Nephron (organoid): Measurements from ENCODE around the gene PHGDH.

ENCODE experiments used
- H3K27ac Mint-ChIP-seq, 3 experiments: 2 replicates each; pipeline ENCODE4 v1.8.0; 2020; ENCODE audit warnings: mixed read lengths in 3 of 3, mild to moderate bottlenecking in 2 of 3, moderate library complexity in 1 of 3
- H3K27me3 Mint-ChIP-seq: 2 replicates; pipeline ENCODE4 v1.8.0; 2021; ENCODE audit warnings: low read depth, mild to moderate bottlenecking, moderate library complexity, mixed read lengths
- H3K36me3 Mint-ChIP-seq: 2 replicates; pipeline ENCODE4 v1.8.0; 2020; ENCODE audit warnings: low read depth, mixed read lengths
- H3K4me1 Mint-ChIP-seq: 2 replicates; pipeline ENCODE4 v1.8.0; 2020; ENCODE audit warnings: mixed read lengths
- H3K4me3 Mint-ChIP-seq, 3 experiments: 2 replicates each; pipeline ENCODE4 v1.8.0; 2020; ENCODE audit warnings: mild to moderate bottlenecking in 3 of 3, mixed read lengths in 3 of 3, moderate library complexity in 2 of 3
- H3K9me3 Mint-ChIP-seq: 2 replicates; pipeline ENCODE4 v1.8.0; 2020; ENCODE audit warnings: mixed read lengths
- TF ChIP-seq, protein P1 (sequence below), 3 experiments: fragments of 200-600 bp; sonication (generic); IDR thresholded peaks; one replicate each; pipeline ENCODE4 v1.5.0; 2021; ENCODE audit warnings: antibody characterized with exemption in 3 of 3; ENCODE audit not compliant: unreplicated experiment in 3 of 3

PHGDH gene

DNA sequence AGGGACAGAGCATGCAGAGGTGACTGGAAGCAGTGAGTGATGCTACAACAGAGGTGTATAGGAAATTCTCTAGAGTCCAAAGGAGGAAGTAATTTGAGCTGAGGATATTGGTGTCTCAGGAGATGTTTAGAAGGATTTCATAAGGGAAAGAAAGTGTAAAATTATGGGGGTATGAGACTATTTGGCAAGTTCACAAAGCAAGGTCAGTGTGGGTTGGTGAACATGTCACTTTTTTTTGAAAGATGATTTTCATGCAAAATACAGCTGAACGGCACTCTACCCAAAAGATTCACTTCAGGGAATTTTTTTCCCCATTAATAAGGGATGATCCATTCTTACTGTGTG lies 32.8 kb downstream of the PHGDH start:
- peaks cover 1% of the 10 kb centered on the region for H3K27me3 Mint-ChIP-seq
- peaks cover 51% of the 10 kb centered on the region for H3K4me1 Mint-ChIP-seq
- peak overlapping the region; percentile 46 to 74 (median 60) for H3K27ac Mint-ChIP-seq
- H3K4me3 Mint-ChIP-seq = no peak overlapping the region
- H3K9me3 Mint-ChIP-seq = no peaks in the 10 kb centered on the region
- peaks cover 23% of the 10 kb centered on the region for H3K36me3 Mint-ChIP-seq
- TF ChIP-seq, protein P1, sequence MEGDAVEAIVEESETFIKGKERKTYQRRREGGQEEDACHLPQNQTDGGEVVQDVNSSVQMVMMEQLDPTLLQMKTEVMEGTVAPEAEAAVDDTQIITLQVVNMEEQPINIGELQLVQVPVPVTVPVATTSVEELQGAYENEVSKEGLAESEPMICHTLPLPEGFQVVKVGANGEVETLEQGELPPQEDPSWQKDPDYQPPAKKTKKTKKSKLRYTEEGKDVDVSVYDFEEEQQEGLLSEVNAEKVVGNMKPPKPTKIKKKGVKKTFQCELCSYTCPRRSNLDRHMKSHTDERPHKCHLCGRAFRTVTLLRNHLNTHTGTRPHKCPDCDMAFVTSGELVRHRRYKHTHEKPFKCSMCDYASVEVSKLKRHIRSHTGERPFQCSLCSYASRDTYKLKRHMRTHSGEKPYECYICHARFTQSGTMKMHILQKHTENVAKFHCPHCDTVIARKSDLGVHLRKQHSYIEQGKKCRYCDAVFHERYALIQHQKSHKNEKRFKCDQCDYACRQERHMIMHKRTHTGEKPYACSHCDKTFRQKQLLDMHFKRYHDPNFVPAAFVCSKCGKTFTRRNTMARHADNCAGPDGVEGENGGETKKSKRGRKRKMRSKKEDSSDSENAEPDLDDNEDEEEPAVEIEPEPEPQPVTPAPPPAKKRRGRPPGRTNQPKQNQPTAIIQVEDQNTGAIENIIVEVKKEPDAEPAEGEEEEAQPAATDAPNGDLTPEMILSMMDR (IDR thresholded peaks at IDR 0.05; ENCODE audit: unreplicated experiment in 3 of 3) = no peak

- TF ChIP-seq, protein P1 (IDR thresholded peaks at IDR 0.05; ENCODE audit: unreplicated experiment in 3 of 3) = no peak
- Mint-ChIP-seq H3K4me3 (no peak overlapping the region), H3K36me3 (peaks cover 23% of the 10 kb centered on the region), H3K27ac (peak overlapping the region in 2 of 3 experiments; percentile 22 to 30), H3K27me3 (peaks cover 5% of the 10 kb centered on the region), H3K9me3 (no peaks in the 10 kb centered on the region), H3K4me1 (peaks cover 51% of the 10 kb centered on the region)
These were observed 33.3 kb downstream of the PHGDH start for GRCh38 chr1:119745034-119745433.

GRCh38 chr1:119747451-119747850 lies 35.7 kb downstream of the PHGDH start:
- TF ChIP-seq, protein P1 (IDR thresholded peaks at IDR 0.05; ENCODE audit: unreplicated experiment in 3 of 3) = no peak
- peaks cover 5% of the 10 kb centered on the region for H3K27me3 Mint-ChIP-seq
- H3K27ac Mint-ChIP-seq = peak overlapping the region; percentile 13 to 39 (median 38)
- H3K4me3 Mint-ChIP-seq = no peak overlapping the region
- H3K36me3 Mint-ChIP-seq = peaks cover 11% of the 10 kb centered on the region
- H3K9me3 Mint-ChIP-seq = no peaks in the 10 kb centered on the region
- peaks cover 36% of the 10 kb centered on the region for H3K4me1 Mint-ChIP-seq

DNA sequence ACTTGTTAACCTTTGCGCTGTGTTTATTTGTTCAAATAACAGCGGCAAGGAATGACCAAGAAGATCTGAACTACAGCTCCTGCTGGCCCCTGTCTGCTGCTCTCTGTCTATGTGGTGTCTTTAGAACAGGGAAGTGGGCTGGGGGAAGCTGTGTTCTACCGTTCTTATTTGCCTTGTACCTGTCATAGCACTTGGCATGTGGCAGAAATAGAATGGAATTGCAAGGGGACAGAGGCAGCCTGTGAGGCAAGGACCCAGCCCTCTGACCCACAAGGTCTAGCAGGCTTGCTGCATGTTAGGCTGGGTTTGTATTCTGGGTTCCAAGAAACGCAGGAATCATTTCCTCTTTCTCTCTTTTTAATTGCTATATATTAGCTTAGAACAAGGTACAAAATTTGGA lies 36.3 kb downstream of the PHGDH start:
- H3K4me1 Mint-ChIP-seq = peaks cover 34% of the 10 kb centered on the region
- H3K27me3 Mint-ChIP-seq = peaks cover 5% of the 10 kb centered on the region
- peak overlapping the region in 1 of 3 experiments; percentile 39 for H3K27ac Mint-ChIP-seq
- no peaks in the 10 kb centered on the region for H3K9me3 Mint-ChIP-seq
- peaks cover 9% of the 10 kb centered on the region for H3K36me3 Mint-ChIP-seq
- no peak overlapping the region for H3K4me3 Mint-ChIP-seq
- TF ChIP-seq, protein P1 (IDR thresholded peaks at IDR 0.05; ENCODE audit: unreplicated experiment in 3 of 3) = no peak

DNA sequence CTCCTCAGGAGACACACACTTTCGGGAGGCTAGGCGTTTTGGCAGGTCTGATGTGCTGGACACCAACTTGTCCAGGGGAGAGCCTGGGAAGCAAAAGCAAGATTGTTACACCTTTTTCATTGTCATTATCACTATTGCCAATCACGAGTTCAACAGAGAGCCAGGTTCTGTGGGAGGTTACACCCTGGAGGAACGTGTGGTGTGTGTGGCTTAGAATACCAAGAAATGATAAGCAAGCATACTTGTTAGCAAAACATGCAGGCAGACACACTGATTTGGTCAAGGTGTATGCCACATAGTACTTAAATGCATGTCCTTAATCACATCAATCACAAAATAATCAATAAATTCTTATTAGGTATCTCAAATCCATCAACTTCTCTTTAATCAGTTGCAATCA lies 40.9 kb downstream of the PHGDH start:
- no peaks in the 10 kb centered on the region for H3K36me3 Mint-ChIP-seq
- H3K27ac Mint-ChIP-seq = no peak overlapping the region
- no peak overlapping the region for H3K4me3 Mint-ChIP-seq
- no peaks in the 10 kb centered on the region for H3K9me3 Mint-ChIP-seq
- TF ChIP-seq, protein P1 (IDR thresholded peaks at IDR 0.05; ENCODE audit: unreplicated experiment in 3 of 3) = no peak
- H3K27me3 Mint-ChIP-seq = peaks cover 5% of the 10 kb centered on the region
- H3K4me1 Mint-ChIP-seq = peaks cover 7% of the 10 kb centered on the region

DNA sequence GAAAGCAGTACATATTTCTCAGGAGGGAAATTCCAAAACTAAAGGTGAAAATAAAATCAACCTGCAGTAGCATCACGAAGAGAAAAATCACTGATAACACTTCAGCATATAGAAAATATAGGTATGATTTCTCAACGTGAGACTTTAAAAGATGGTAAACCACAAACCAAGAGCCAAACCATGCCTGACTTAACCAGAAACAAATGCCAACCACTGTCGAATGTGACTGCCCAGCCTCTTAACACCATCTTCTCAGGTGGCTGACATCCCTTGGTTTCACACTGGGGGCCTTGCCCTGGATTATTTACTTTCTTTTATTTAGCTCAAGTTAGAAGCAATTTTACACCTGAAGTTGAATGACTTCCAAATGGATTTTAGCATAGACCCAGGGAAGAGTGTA lies 46.9 kb downstream of the PHGDH start:
- no peak overlapping the region for H3K27ac Mint-ChIP-seq
- no peaks in the 10 kb centered on the region for H3K36me3 Mint-ChIP-seq
- no peaks in the 10 kb centered on the region for H3K27me3 Mint-ChIP-seq
- H3K4me3 Mint-ChIP-seq = no peak overlapping the region
- no peaks in the 10 kb centered on the region for H3K9me3 Mint-ChIP-seq
- TF ChIP-seq, protein P1 (IDR thresholded peaks at IDR 0.05; ENCODE audit: unreplicated experiment in 3 of 3) = no peak
- H3K4me1 Mint-ChIP-seq = no peaks in the 10 kb centered on the region
